ENCODE results near the gene GCLC.

Gene GCLC

GRCh38 chr6:53513056-53513455 is 31.8 kb downstream of the GCLC start:
- TF ChIP-seq ZBTB7A (IDR thresholded peaks at IDR 0.05; ENCODE audit: low read depth) (no peak), TCF12 (IDR thresholded peaks at IDR 0.05; ENCODE audit: low read depth) (no peak), EGR1 (IDR thresholded peaks at IDR 0.05) (no peak), TAF1 (IDR thresholded peaks at IDR 0.05; ENCODE audit: low read depth) (no peak), CREB1 (IDR thresholded peaks at IDR 0.05; ENCODE audit: low read depth) (no peak), EP300 (IDR thresholded peaks at IDR 0.05; ENCODE audit: borderline replicate concordance) (no peak), USF1 (IDR thresholded peaks at IDR 0.05) (no peak), YY1 (IDR thresholded peaks at IDR 0.05; ENCODE audit: low read depth) (no peak), FOXM1 (IDR thresholded peaks at IDR 0.05; ENCODE audit: borderline replicate concordance, low read depth) (no peak), RAD21 (IDR thresholded peaks at IDR 0.05; ENCODE audit: low read depth) (no peak), NFIC (IDR thresholded peaks at IDR 0.05) (no peak), MAX (IDR thresholded peaks at IDR 0.05) (no peak), TEAD4 (IDR thresholded peaks at IDR 0.05) (no peak)

- TF ChIP-seq REST (IDR thresholded peaks at IDR 0.05; ENCODE audit: low read depth) (no peak), RAD21 (IDR thresholded peaks at IDR 0.05; ENCODE audit: low read depth) (no peak), EGR1 (IDR thresholded peaks at IDR 0.05) (no peak), EP300 (IDR thresholded peaks at IDR 0.05; ENCODE audit: borderline replicate concordance) (no peak), TAF1 (IDR thresholded peaks at IDR 0.05; ENCODE audit: low read depth) (no peak), YY1 (IDR thresholded peaks at IDR 0.05; ENCODE audit: low read depth) (no peak), TEAD4 (IDR thresholded peaks at IDR 0.05) (no peak), ZBTB7A (IDR thresholded peaks at IDR 0.05; ENCODE audit: low read depth) (no peak), NFIC (IDR thresholded peaks at IDR 0.05) (no peak)
These were observed 32.3 kb downstream of the GCLC start for GRCh38 chr6:53512626-53513025.

GRCh38 chr6:53510746-53511145 is 34.2 kb downstream of the GCLC start:
- no peak for TF ChIP-seq REST (IDR thresholded peaks at IDR 0.05; ENCODE audit: low read depth)
- TF ChIP-seq RAD21 (IDR thresholded peaks at IDR 0.05; ENCODE audit: low read depth) = no peak
- TF ChIP-seq USF1 (IDR thresholded peaks at IDR 0.05) = no peak
- no peak for TF ChIP-seq NFIC (IDR thresholded peaks at IDR 0.05)
- no peak for TF ChIP-seq EGR1 (IDR thresholded peaks at IDR 0.05)
- TF ChIP-seq TAF1 (IDR thresholded peaks at IDR 0.05; ENCODE audit: low read depth) = no peak
- TF ChIP-seq ZBTB7A (IDR thresholded peaks at IDR 0.05; ENCODE audit: low read depth) = no peak
- no peak for TF ChIP-seq CEBPB (IDR thresholded peaks at IDR 0.05)
- no peak for TF ChIP-seq TEAD4 (IDR thresholded peaks at IDR 0.05)
- no peak for TF ChIP-seq CREB1 (IDR thresholded peaks at IDR 0.05; ENCODE audit: low read depth)
- TF ChIP-seq YY1 (IDR thresholded peaks at IDR 0.05; ENCODE audit: low read depth) = no peak

- no peak for TF ChIP-seq USF1 (IDR thresholded peaks at IDR 0.05)
- no peak for TF ChIP-seq EP300 (IDR thresholded peaks at IDR 0.05; ENCODE audit: borderline replicate concordance)
- no peak for TF ChIP-seq TEAD4 (IDR thresholded peaks at IDR 0.05)
- TF ChIP-seq YY1 (IDR thresholded peaks at IDR 0.05; ENCODE audit: low read depth) = no peak
- TF ChIP-seq CEBPB (IDR thresholded peaks at IDR 0.05) = no peak
- TF ChIP-seq CREB1 (IDR thresholded peaks at IDR 0.05; ENCODE audit: low read depth) = no peak
These were observed 38.0 kb downstream of the GCLC start for GRCh38 chr6:53506872-53507271.

GRCh38 chr6:53504512-53504911 is 40.4 kb downstream of the GCLC start:
- TF ChIP-seq EP300 (IDR thresholded peaks at IDR 0.05; ENCODE audit: borderline replicate concordance) = no peak
- no peak for TF ChIP-seq USF1 (IDR thresholded peaks at IDR 0.05)
- no peak for TF ChIP-seq CREB1 (IDR thresholded peaks at IDR 0.05; ENCODE audit: low read depth)
- TF ChIP-seq TCF12 (IDR thresholded peaks at IDR 0.05; ENCODE audit: low read depth) = no peak
- TF ChIP-seq ZBTB7A (IDR thresholded peaks at IDR 0.05; ENCODE audit: low read depth) = no peak
- no peak for TF ChIP-seq TAF1 (IDR thresholded peaks at IDR 0.05; ENCODE audit: low read depth)

- TF ChIP-seq MAX (IDR thresholded peaks at IDR 0.05) (no peak), USF1 (IDR thresholded peaks at IDR 0.05) (no peak), FOXM1 (IDR thresholded peaks at IDR 0.05; ENCODE audit: borderline replicate concordance, low read depth) (no peak), TAF1 (IDR thresholded peaks at IDR 0.05; ENCODE audit: low read depth) (no peak), EP300 (IDR thresholded peaks at IDR 0.05; ENCODE audit: borderline replicate concordance) (no peak), REST (IDR thresholded peaks at IDR 0.05; ENCODE audit: low read depth) (no peak), CREB1 (IDR thresholded peaks at IDR 0.05; ENCODE audit: low read depth) (no peak), YY1 (IDR thresholded peaks at IDR 0.05; ENCODE audit: low read depth) (no peak), TEAD4 (IDR thresholded peaks at IDR 0.05) (no peak)
These were observed 41.8 kb downstream of the GCLC start for GRCh38 chr6:53503060-53503459.
